Heart left ventricle (tissue), 13 donors: ENCODE results near the gene ZNF77.

Experiments
- CTCF ChIP-seq, 12 donors: fragments of 200-600 bp; sonication (generic) in 4 of 12; IDR thresholded peaks; one replicate each; pipeline versions ENCODE4 v1.5.0 to v1.8.0; 2018 to 2022; ENCODE audit warnings: antibody characterized with exemption in 12 of 12, mild to moderate bottlenecking in 5 of 12
- POLR2A ChIP-seq, 2 donors: fragments of 450-650 bp; IDR thresholded peaks; one replicate each; pipeline ENCODE4 v1.6.1; 2017; ENCODE audit warnings: antibody characterized with exemption in 2 of 2, mild to moderate bottlenecking in 2 of 2, moderate library complexity in 2 of 2
- donor health status: ischemic (EF 13 %, LVEDD 7.1; RV severe dilation, severe dysfunction).
- donor health status: DM: no; HTN: yes; CAD: no.
- donor health status: DM: no; HTN: no; CAD: no.
- donor health status: ischemic (EF 25% LVEDD 6.9; RV normal size, moderate dysfunction).
- donor health status: ischemic (EF 25% LVEDD 5.7; RV mildly dilated, moderate dysfunction).
- donor health status: ischemic (EF 35%, LVEDD 5.7; RV mildly dilated, moderate dysfunction).
- donor health status: nonischemic (EF 11% LVEDD 7.7; RV severe dilation, severe dysfunction).
- donor health status: DM: yes; HTN: yes; CAD: no.
- donor health status: PGD.
- donor health status: ischemic (EF 29% LVEDD 5.4; RV normal size, mild dysfunction).
- donor health status: nonischemic (EF 23%, LVEDD 6.1; RV moderate dilation, normal function).

- TF ChIP-seq CTCF (IDR thresholded peaks at IDR 0.05) (no peak), POLR2A (IDR thresholded peaks at IDR 0.05) (no peak)
Measured at GRCh38 chr19:2952953-2953481, 8.2 kb upstream of the ZNF77 start.
